Stimulated activated CD4-positive, alpha-beta T cell treated with anti-CD3 and anti-CD28 coated beads, Interleukin-1b, Interleukin-23, amount 100 ng/mL, for 24 hours (primary cell): Measurements from ENCODE around the gene TMEM54.

ENCODE experiments used
- DNase-seq, 4 experiments: peaks; one replicate each; pipeline ENCODE4 v3.0.0-alpha.2; 2020; ENCODE audit warnings: low read depth in 4 of 4, low spot score in 1 of 4

TMEM54 gene

GRCh38 chr1:32900956-32901822 lies at the start of gene TMEM54:
Gene TMEM54 (minus strand): TSS chr1:32901389. CDS start chr1:32901238, 151 bp downstream.
- no peak for DNase-seq

- no peak for DNase-seq
Observed at GRCh38 chr1:32949519-32949918, 48.3 kb upstream of the TMEM54 start.

GRCh38 chr1:32948905-32949304 lies 47.7 kb upstream of the TMEM54 start:
- DNase-seq, result no peak

- DNase-seq, result no peak
Observed at GRCh38 chr1:32948390-32948722, 47.2 kb upstream of the TMEM54 start.

- no peak for DNase-seq
Observed at GRCh38 chr1:32947669-32948389, 46.6 kb upstream of the TMEM54 start.

- no peak for DNase-seq
Observed at GRCh38 chr1:32946413-32946812, 45.2 kb upstream of the TMEM54 start.

- no peak for DNase-seq
Observed at GRCh38 chr1:32944180-32944579, 43.0 kb upstream of the TMEM54 start.

GRCh38 chr1:32939655-32940371 lies 38.6 kb upstream of the TMEM54 start:
- no peak for DNase-seq

GRCh38 chr1:32937061-32937460 lies 35.9 kb upstream of the TMEM54 start:
- DNase-seq, result no peak

GRCh38 chr1:32934535-32934934 lies 33.3 kb upstream of the TMEM54 start:
- DNase-seq, result no peak

GRCh38 chr1:32933742-32934322 lies 32.6 kb upstream of the TMEM54 start:
- no peak for DNase-seq

GRCh38 chr1:32931760-32932159 lies 30.6 kb upstream of the TMEM54 start:
- DNase-seq, result no peak

GRCh38 chr1:32929366-32929765 lies 28.2 kb upstream of the TMEM54 start:
- no peak for DNase-seq

GRCh38 chr1:32928715-32929114 lies 27.5 kb upstream of the TMEM54 start:
- no peak for DNase-seq

- no peak for DNase-seq
Observed at GRCh38 chr1:32928285-32928684, 27.1 kb upstream of the TMEM54 start.

GRCh38 chr1:32927441-32927840 lies 26.3 kb upstream of the TMEM54 start:
- DNase-seq, result no peak

GRCh38 chr1:32926562-32926961 lies 25.4 kb upstream of the TMEM54 start:
- no peak for DNase-seq

- no peak for DNase-seq
Observed at GRCh38 chr1:32925403-32926162, 24.4 kb upstream of the TMEM54 start.

GRCh38 chr1:32924881-32925344 lies 23.7 kb upstream of the TMEM54 start:
- DNase-seq, result no peak

GRCh38 chr1:32920833-32921232 lies 19.6 kb upstream of the TMEM54 start:
- DNase-seq, result no peak
